Measurements from ENCODE around the gene CCDC107.

The CCDC107 gene

DNA sequence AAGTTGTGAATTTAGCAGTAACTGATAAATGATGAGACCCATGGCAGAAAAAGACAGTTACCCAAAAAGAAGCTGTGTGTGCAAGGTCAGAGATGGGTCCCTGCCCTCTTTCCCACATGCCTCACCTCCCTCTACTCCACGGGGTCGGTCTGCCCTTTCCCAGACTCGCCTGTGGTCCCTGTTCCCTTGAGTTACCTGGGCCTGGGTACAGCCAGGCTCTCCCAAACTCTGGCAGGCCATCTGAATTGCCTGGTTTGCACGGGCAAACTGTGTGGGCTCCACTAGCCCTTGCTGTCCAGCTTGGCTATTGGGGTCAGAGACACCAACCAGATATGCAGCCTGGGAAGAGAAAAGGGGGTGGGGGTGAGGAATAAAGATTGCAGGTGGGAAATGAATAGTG is 50.1 kb downstream of the CCDC107 start:
- DNase-seq = no peak

DNA sequence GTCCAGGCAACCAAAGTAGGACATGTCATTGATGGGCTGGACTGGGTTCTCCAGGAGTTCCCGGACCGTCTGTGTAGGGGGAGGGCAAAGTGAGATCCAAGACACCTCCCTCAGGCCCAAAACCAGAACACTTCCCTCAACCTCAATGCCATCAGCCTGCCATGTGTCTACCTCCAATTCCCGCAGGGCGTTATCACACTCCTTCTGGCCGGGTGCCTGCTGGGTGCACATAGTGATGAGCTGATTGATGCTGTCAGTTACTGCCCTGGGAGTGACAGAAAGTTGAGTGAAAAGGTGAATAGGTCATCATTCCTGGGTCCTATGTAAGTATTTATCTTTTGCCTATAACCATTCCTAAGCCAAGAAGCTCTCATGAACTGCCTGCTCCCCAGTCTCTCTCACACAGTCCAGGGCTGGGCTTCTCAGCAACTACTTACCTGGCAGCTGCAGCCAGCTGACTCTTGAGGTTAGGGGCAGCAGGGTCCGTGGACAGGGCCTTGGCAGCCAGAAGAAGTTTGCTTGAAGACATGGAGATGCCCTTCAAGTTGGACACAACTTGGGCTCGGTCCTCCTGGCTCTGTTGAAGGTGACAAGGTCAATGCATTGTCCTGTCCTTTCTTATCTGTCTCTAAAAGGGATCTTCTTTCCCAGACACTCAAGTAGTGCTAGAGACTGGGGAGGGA is 52.9 kb downstream of the CCDC107 start:
- no peak for DNase-seq

Measured in stimulated activated naive CD4-positive, alpha-beta T cell treated with Interleukin-2 at 50 U/mL for 16 hours (primary cell).